ENCODE results near the gene ANTXR1.

The ANTXR1 gene

DNA sequence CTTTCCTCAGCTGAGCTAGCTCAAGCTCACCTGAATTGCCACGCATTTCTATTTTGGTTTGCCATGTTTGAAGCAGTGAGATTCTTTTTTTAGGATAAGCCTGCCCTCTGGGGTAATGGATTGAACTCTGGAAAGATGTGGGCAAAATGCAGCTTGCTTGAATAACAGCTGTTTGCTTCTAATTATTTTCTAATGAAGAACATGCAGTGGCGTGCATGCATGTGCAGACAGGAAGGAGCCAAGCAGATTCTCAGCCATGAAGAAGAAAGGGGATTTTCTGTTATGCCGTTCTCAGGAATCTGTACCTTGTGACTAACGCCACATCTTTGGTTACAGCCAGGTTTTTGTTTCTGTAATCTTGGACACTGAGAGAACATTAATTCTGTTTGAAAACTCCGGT, 171.2 kb downstream of the ANTXR1 start:
- H3K9me3 ChIP-seq (ENCODE audit: insufficient read depth, low read length): no peaks in the 10 kb centered on the region
- no peak for TF ChIP-seq EZH2phosphoT487 (IDR thresholded peaks at IDR 0.05; ENCODE audit: low read depth)
- TF ChIP-seq CTCF (IDR thresholded peaks at IDR 0.05; ENCODE audit: low read depth, low read length): no peak
- H3K4me3 ChIP-seq (ENCODE audit: low read length): no peak overlapping the region
- peaks cover 31% of the 10 kb centered on the region; the same call in 1 of the 2 replicates for H3K27me3 ChIP-seq (ENCODE audit: low read depth, low read length)
- no peaks in the 10 kb centered on the region for H3K79me2 ChIP-seq (ENCODE audit: low read length)
- no peaks in the 10 kb centered on the region for H4K20me1 ChIP-seq (ENCODE audit: insufficient read depth, low read length)
- no peak overlapping the region for H3K4me2 ChIP-seq (ENCODE audit: low read length)
- no peak overlapping the region for H3K9ac ChIP-seq (ENCODE audit: low read length)
- H3K27ac ChIP-seq (ENCODE audit: low read length): no peak overlapping the region
- H2AFZ ChIP-seq (ENCODE audit: low read depth, low read length): no peak overlapping the region
- H3K4me1 ChIP-seq (ENCODE audit: low read length): no peaks in the 10 kb centered on the region
- H3K36me3 ChIP-seq (replicated peaks; ENCODE audit: low read depth, low read length): no peaks in the 10 kb centered on the region

GRCh38 chr2:69185807-69186206, 172.8 kb downstream of the ANTXR1 start:
- Histone ChIP-seq H3K4me3 (ENCODE audit: low read length) (no peak overlapping the region), H3K27me3 (ENCODE audit: low read depth, low read length) (peaks cover 39% of the 10 kb centered on the region), H3K4me2 (ENCODE audit: low read length) (no peak overlapping the region), H3K79me2 (ENCODE audit: low read length) (no peaks in the 10 kb centered on the region), H2AFZ (ENCODE audit: low read depth, low read length) (no peak overlapping the region), H3K9me3 (ENCODE audit: insufficient read depth, low read length) (no peaks in the 10 kb centered on the region), H3K9ac (ENCODE audit: low read length) (no peak overlapping the region), H3K27ac (ENCODE audit: low read length) (no peak overlapping the region), H4K20me1 (ENCODE audit: insufficient read depth, low read length) (no peaks in the 10 kb centered on the region), H3K36me3 (replicated peaks; ENCODE audit: low read depth, low read length) (no peaks in the 10 kb centered on the region), H3K4me1 (ENCODE audit: low read length) (no peaks in the 10 kb centered on the region)
- TF ChIP-seq EZH2phosphoT487 (IDR thresholded peaks at IDR 0.05; ENCODE audit: low read depth) (no peak), CTCF (IDR thresholded peaks at IDR 0.05; ENCODE audit: low read depth, low read length) (no peak)

DNA sequence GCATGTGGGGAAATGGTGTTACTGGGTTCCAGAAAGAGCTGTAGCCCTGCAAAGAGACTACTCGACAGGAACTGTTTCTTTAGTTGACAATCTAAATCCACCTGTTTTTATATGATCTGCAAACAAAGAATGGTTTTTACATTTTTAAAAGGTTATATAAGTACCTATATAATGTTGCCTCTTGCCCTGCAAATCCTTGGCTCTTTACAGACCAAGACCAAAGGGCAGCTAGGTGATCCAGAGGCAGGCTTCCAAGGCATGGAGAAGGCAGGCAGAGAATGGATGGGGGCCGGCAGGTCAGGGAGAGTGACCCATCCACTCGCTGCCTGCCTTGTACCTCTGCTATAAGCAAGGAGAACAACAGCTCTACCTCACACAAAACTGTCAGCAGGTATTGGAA, 173.6 kb downstream of the ANTXR1 start:
- Histone ChIP-seq H3K27ac (ENCODE audit: low read length) (no peak overlapping the region), H4K20me1 (ENCODE audit: insufficient read depth, low read length) (no peaks in the 10 kb centered on the region), H3K27me3 (ENCODE audit: low read depth, low read length) (peaks cover 47% of the 10 kb centered on the region), H3K4me3 (ENCODE audit: low read length) (no peak overlapping the region), H3K9me3 (ENCODE audit: insufficient read depth, low read length) (no peaks in the 10 kb centered on the region), H3K4me1 (ENCODE audit: low read length) (no peaks in the 10 kb centered on the region), H3K79me2 (ENCODE audit: low read length) (no peaks in the 10 kb centered on the region), H3K9ac (ENCODE audit: low read length) (no peak overlapping the region), H3K4me2 (ENCODE audit: low read length) (no peak overlapping the region), H3K36me3 (replicated peaks; ENCODE audit: low read depth, low read length) (no peaks in the 10 kb centered on the region), H2AFZ (ENCODE audit: low read depth, low read length) (no peak overlapping the region)
- TF ChIP-seq CTCF (IDR thresholded peaks at IDR 0.05; ENCODE audit: low read depth, low read length) (no peak), EZH2phosphoT487 (IDR thresholded peaks at IDR 0.05; ENCODE audit: low read depth) (no peak)

DNA sequence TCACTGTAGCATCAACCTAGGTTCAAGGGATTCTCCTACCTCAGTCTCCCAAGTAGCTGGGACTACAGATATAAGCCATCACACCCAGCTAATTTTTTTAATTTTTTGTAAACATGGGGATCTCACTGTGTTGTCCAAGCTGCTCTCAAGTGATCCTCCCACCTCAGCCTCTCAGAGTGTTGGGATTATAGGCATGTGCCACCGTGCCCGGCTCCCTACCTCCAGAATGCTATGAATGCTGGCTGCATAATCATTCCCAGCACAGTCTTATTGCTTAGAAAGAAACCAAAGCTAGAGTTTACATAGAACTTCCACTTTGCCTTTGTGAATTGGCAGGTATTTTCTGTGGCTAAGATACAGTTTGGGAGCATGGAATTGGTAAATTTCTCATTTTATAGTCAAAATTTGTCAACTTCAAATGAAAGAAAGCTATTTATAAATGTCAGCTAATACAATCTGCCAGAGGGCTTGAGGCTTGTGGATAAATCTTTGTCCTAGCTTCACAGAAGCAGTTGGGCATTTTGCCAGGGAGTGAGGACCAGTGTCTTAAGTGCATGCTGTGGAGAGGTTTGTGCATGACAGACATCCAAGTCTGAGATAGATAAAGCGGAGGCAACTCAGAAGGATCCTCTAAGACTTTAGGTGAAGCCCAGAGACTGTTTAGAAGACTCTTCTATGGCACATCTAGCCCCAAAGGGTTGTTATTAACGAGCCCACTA, 175.4 kb downstream of the ANTXR1 start:
- TF ChIP-seq CTCF (IDR thresholded peaks at IDR 0.05; ENCODE audit: low read depth, low read length): no peak
- TF ChIP-seq EZH2phosphoT487 (IDR thresholded peaks at IDR 0.05; ENCODE audit: low read depth): no peak
- Histone ChIP-seq H3K4me1 (ENCODE audit: low read length) (no peaks in the 10 kb centered on the region), H3K4me2 (ENCODE audit: low read length) (no peak overlapping the region), H3K27me3 (ENCODE audit: low read depth, low read length) (peaks cover 55% of the 10 kb centered on the region), H3K79me2 (ENCODE audit: low read length) (no peaks in the 10 kb centered on the region), H4K20me1 (ENCODE audit: insufficient read depth, low read length) (no peaks in the 10 kb centered on the region), H2AFZ (ENCODE audit: low read depth, low read length) (no peak overlapping the region), H3K27ac (ENCODE audit: low read length) (no peak overlapping the region), H3K9me3 (ENCODE audit: insufficient read depth, low read length) (no peaks in the 10 kb centered on the region), H3K9ac (ENCODE audit: low read length) (no peak overlapping the region), H3K36me3 (replicated peaks; ENCODE audit: low read depth, low read length) (no peaks in the 10 kb centered on the region), H3K4me3 (ENCODE audit: low read length) (no peak overlapping the region)
